Measurements from ENCODE around the gene TARM1.
A peak's percentile ranks its signal among the peaks of the same experiment; 100 is the strongest.
"Not testable (repeated sequence)": the region's sequence is repeated elsewhere in the genome, so short reads cannot be mapped to it uniquely, and the experiment has no call there.

The TARM1 gene

DNA sequence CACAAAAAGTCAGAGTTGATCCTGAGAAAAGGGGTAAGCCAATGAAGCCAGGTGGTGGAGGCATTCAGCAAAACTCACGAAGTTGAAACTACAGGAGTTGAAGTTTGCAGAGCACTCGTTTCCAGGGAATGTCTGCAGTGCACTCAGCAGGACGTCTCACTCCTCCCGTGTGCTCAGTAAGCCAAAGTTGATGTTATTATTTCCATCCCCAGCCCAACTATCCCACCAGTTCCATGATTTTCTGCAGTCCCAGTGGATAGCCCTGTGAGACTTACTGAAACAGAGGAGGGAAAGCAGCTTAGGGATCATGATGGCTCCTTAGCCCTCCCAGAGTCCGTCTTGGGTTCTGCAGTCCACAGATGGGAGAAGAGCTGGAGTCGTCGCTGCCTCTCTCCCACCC, at the start of gene TARM1:
Gene TARM1 (minus strand): TSS at position 334 of the 400 bp plus-strand sequence. CDS start 25 bp downstream, at position 309.
- no peak for DNase-seq

DNA sequence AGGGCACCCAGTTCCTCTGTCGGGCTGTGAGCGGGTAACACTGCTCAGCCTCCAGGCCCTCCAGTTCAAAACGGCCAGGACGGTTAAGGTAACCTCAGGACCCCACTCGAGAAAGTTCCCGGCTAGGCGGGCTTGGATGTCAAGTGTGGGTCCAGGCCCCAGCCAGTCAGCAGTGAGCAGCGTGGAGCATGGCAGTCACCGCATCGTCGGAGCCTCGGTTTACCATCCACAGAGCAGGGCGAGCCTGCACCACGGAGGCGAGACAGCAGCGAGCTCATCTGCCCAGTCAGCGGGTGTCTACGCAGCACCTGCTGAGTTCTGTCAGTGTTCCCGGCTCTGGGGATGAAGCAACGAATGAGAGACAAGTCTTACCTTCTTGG, 48.4 kb upstream of the TARM1 start:
- DNase-seq: no peak

DNA sequence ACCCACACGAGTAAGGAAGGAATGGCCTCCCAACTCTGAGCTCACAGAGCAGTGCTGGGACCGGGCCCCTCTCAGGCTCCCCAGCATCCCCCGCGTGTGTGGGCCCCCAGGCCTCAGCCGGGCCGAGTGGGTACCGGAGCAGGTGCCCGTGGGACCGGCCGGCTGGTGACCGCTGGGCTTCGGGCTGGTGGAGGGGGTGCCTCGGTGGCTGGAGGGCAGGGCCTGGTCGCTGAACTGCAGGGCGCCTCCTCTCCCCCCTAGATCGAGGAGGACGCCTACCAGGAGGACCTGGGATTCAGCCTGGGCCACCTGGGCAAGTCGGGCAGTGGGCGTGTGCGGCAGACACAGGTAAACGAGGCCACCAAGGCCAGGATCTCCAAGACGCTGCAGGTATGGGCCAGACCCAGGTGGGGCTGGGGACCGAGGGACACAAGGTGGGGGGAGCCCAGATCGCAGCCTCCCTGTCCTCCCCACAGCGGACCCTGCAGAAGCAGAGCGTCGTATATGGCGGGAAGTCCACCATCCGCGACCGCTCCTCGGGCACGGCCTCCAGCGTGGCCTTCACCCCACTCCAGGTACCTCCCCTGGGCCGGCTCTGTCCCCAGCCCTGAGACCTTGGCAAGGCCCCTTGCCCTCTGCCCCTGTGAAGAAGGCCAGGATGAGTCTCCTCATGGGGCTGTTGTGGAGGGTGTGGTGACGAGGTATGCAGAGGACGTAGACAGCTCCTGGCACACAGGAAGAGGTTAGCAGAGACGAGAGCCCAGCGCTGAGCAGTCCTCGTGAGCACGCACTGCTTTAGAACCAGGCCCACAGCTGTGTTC, 47.8 kb upstream of the TARM1 start:
- no peak for DNase-seq

DNA sequence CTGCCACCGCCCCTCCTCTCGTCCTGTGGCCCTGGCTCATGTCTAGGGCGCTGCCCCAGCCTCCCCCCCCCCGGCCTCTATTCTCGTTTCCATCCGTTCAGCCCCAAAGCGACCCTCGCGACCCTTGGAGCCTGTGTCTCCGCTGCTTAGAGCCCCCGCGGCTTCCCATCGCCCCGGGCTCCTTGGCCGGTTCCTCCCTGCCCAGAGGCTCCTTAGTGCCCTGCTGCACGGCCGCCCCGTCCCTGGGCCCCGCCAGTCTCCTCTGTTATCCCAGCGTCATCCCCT, 47.2 kb upstream of the TARM1 start:
- DNase-seq: no peak

DNA sequence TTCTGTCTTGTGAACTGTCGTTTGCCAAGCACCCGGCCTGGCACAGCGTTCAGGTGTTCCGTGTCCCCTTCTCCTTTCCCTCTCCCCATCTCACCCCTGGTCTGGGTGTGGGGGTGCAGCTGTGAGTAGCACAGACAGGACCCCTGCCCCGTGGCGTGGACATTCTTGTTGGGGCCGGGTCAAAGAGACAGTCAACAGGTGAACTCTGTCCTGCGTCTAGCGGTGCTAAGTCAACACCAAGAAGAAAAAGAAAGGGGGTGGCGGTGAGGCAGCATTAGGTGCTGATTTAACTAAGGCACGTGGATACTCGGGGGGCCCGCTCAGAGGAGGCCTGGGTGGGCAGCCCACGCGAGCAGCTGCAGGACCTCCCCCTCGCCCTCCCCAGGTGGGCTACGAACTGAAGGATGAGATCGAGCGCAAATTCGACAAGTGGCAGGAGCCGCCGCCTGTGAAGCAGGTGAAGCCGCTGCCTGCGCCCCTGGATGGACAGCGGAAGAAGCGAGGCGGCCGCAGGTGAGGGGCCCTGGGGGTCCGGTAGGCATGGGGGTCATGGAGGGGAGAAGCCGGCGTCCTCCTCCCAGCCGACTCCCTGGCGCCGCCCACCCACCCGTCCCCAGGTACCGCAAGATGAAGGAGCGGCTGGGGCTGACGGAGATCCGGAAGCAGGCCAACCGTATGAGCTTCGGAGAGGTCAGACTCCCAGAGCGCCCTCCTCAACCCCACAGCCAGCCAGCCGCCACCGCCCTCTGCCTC, 46.7 kb upstream of the TARM1 start:
- no peak for DNase-seq

DNA sequence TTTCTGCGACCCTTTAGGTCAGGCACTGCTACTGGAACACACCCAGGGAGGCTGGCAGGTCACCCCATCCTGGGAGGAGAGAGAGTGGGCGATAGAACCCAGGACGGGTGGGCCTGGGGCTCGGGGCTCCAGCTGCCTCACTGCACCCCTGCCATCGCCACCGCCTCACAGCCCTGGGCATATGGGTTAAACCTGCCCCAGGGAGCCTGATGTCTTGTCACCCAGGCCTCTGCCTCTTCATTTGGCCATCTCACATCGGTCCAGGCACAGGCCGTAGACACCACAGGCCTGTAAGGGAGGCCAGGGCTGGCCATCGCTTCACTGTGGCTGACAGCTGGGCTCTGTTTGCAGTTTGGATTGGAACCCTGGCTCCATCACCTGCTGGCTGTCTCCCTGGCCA, 44.5 kb upstream of the TARM1 start:
- no peak for DNase-seq

DNA sequence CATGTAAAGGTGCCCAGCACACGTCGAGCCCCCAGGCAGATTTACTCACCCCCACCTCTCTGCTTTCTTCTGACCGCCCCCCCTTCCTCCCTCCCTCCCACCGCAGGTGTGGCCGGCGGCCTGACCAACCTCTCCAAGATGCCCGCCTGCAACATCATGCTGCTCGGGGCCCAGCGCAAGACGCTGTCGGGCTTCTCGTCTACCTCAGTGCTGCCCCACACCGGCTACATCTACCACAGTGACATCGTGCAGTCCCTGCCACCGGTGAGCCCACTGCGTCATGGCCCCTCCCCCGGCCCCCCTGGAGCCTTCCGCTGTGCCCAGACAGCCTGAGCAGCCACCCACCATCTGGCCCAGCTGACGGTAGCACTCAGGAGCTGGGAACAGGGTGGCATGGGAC, 43.2 kb upstream of the TARM1 start:
- no peak for DNase-seq

DNA sequence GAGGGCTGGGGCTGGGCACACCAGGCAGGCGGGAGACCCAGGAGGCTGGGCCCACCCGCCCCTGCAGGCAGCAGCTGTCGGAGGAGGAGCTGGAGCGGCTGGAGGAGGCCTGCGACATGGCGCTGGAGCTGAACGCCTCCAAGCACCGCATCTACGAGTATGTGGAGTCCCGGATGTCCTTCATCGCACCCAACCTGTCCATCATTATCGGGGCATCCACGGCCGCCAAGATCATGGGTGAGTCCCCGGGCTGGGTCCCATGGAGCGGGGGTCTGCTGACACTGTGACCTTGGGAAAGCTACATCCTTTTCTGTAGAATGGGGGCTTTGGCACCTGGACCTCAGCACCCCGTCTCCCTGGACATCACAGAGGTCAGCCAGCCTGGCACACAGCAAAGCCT, 42.5 kb upstream of the TARM1 start:
- DNase-seq: no peak

DNA sequence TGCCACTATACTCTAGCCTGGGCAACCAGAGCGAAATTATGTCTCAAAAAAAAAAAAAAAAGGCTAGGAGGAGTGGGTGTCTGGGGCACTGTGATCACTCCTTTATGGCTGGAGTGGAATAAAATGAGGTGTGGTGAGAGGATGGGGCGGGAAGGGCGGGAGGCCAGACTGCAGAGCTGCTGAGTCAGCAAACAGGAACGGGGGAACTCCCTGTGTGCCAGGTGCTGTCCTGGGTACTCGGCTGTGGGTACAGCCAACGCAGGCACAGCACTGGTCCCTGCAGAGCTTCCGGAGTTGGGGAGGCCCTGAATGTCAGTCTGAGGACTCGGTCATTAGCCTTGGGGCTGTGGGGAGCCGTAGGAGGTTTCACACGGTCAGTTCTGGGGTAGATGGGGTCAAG, 40.1 kb upstream of the TARM1 start:
- no peak for DNase-seq

DNA sequence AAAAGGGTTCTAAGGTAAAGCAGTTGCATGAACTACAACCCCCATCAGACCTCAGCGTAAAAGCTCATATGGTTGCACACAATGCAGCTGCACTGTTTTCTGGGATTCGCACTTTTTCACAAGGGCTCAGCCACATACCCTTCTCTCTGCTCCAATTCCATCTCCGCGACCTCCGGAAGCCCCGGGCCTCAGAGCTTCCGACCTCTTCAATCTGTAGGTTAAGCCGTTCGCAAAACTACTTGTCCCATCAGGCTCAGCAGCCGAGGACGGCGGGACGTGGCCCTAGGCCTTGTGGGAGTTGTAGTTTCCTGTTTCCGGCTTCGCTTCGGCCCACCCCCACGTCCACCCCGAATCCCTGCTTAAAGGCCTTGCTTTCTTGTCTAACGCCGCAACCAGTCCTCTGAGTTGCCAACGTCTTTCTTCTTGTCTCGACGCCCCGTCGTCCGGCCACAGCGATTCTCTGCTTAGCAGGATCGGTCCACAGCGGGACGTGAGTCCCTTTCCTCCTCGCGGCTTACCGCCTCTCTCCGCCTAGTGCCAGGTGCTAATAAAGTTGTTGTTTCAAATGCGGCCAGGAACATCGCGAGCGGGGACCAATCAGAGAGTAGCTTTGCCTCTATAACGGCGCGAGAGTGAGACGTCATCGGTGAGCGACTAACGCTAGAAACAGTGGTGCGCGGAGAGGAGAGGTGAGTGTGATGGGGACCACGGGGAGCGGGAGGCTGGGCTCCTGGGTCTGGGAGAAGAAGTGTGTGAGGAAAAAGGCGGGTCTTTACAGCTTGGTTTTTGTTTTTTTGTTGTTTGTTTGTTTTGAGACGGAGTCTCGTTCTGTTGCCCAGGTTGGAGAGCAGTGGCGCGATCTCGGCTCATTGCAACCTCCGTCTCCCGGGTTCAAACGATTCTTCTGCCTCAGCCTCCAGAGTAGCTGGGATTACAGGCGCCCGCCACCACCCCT, 34.2 kb upstream of the TARM1 start, which contains the start of the genes PRPF31 and TFPT:
Gene PRPF31 (plus strand): TSS at position 646 of the 955 bp plus-strand sequence. CDS start 2,525 bp downstream, outside the sequence.
Gene TFPT (minus strand): TSS at position 549 of the 955 bp plus-strand sequence. CDS start 388 bp downstream, at position 161.
- DNase-seq: peak; percentile 97

DNA sequence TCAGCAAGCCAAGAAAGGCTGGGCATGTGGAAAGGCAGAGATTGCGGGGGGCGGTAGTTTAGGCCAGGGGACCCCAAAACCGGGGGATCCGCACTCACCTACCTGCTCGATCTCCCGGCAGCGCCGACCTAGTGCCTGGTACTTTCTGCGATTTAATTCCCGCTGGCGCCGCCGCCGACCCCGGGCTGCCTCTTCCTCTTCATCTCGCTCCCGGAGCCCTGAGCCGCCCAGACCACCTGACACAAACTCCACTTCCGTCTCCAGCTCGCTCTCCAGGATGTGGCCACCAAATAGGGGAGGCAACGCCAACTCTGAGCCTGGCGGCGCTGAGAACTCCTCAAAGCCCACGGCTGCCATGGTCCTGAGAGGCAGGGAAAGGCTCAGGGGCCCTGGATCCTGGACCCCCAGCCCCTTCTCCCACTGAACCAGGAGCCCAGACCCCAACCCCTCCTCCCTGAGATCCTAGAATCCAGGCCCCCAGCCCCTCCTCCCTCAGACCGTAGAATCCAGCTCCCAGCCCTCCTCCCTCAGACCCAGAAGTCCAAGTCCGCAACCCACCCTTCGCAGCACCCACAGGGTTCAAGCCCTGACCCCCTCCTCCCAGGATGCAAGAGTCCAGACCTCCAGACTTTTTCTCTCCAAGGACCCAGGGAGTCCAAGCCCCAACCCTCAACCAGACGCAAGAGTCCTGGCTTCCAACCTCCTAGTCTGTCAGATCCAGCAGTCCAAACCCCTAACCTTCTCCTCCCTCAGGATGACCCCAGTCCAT, 33.4 kb upstream of the TARM1 start:
- DNase-seq: no peak

DNA sequence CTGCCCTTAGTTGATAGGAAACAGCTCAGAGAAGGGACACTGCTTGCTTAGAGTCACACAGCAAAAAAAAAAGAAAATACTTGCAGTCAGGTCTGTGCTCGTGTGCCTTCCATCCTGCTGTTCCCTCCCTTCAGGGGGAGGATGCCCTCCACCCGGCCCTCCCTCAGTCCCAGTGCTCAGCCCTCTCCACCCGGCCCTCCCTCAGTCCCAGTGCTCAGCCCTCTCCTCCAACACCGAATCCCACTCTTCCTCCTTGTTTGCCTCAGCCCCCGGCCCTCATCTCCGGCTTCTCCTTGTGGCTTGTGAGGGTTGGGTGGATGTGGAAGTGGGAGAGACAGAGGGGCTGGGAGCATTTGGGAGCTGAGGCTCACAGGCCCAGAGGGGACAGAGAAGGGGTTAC, 28.5 kb upstream of the TARM1 start:
- no peak for DNase-seq

DNA sequence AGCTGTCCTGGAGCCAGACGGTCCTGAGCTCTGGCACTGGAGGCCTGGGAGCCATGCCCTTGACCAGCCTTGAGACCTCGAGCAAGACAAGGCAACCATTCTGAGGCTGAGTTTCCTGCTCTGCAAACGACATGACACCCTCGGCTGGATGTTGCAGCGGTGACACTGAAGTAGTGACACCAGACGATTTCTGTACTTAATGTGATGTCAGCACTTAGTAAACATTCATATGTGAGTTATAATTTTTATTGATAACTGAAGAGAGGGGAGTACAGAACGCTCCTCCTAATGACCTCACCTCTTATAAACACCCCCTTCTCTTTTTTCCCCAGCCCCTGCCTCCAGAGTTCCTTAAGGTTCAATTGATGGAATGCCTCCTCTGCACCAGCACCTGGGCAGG, 27.3 kb upstream of the TARM1 start:
- DNase-seq: no peak

DNA sequence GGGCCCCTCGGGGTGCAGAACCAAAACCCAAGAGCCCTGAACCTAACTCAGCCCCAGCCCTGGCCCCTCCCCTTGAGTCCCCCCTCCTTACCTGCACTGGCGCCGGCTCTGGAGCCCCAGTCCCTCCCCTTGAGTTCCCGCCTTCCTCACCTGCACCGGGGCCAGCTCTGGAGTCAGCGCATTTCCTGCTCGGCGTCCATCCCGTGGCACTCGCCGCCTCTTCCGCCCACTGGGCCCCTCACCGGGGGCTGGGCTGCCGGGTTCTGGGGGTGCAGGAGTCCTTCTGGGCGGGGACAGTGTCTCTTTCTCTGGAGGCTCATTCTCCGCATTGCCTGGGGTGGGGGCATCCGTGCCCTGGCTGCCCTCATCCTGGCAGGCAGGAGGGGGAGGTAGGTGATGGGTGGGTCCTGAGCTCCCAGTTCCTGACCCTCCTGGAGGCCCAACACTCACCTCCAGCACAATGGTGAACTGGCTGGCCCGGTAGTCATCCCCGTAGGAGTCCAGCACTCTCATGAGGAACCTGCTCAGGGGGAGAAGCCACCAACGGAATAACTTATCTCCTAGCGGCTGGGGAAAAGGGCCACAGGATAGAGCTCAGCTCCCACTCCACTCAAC, 26.8 kb upstream of the TARM1 start:
- peak; percentile 14 for DNase-seq

DNA sequence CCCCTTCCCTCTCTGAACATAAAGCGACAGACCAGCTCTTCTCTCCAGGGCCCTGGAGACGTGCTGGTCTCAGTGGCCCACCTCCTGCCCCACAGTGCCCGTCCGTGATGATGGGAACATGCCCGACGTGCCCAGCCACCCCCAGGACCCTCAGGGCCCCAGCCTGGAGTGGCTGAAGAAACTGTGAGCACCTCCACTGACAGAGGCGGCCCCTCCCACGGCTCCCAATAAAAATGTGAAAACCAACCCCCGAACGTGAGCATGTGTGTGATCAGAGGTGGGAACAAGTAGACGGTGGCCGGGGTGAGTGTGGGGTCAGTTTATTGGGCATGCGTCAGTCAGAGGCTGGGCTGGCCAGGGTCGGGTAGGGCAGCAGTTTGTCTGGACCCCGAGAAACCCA, 25.6 kb upstream of the TARM1 start:
- peak; percentile 13 for DNase-seq

DNA sequence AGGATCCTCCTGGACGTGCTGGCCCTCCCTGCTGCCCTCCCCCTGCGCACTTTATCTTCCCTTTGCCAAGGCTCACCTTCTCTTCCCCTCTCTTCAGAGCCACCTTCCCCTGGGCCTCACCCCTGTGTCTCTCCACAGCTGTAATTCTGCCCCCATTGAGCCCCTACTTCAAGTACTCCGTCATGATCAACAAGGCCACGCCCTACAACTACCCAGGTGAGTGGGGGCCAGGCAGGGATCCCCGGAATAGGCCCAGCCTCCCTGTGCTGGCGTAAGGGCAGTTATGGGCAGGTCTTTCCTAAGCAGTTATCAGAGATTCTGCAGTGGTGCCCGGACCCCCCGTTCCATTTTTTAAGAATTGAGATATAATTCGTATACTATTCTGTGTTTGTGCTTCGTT, 24.6 kb upstream of the TARM1 start:
- DNase-seq: peak; percentile 19

DNA sequence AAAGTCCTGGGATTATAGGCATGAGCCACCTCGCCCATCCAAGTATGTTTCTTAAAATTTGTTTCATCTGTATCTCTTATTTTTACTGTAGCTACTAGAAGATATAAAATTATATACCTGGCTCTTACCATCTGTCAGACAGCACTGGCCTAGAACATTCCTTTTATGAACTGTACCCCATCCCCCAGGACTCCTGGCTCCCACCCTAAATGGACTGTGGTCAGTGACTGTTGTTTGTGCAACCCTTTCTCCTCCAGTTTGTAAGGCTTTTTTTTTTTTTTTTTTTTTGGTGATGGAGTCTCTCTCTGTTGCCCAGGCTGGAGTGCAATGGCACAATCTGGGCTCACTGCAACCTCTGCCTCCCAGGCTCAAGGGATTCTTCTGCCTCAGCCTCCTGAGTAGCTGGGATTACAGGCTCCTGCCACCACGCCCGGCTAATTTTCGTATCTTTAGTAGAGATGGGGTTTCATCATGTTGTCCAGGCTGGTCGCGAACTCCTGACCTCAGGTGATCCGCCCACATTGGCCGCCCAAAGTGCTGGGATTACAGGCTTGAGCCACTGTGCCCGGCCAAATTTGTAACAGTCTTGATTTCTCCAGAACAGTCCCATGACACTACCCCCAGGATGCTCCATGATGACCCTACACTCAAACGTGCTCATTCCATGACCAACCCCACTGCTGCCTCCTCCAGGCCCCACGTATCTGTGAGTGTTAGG, 24.0 kb upstream of the TARM1 start:
- peak; percentile 9 for DNase-seq

DNA sequence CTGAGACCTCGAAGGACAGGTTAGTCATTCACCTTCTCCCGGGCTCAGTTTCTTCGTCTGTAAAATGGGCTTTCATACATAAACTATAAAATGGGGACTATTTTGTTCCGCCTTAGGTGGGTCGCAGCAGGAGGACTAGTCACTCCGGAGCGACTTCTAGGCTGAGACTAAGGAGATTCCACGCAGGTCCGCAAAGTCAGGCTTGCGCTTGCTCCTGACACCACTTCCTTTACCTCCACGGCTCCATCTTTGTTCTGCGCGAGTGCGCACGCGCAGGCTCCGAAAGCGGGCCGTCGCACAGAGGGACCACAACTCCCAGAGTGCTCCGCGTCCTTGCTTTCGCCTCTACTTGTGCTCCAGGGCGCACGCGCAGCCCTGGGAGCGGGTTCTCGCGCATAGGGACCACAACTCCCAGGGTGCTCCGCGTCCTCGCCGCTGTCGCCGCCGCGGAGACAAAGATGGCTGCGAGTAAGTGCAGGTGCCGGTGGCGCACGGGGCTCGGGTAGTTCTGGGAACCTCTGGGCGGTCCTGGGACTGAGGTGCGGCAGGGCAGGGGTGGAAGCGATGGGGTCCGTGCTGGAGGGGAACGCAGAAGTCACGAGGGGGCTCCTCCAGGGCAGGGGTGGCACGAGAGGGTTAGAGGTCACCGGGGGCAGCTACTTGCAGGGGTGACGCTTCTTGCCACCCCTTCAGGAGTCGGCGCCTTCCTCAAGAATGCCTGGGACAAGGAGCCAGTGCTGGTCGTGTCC, 21.4 kb upstream of the TARM1 start, which contains the start of gene NDUFA3:
Gene NDUFA3 (plus strand): TSS at position 435 of the 749 bp plus-strand sequence. CDS start 24 bp downstream, at position 459.
- peak; percentile 98 for DNase-seq

DNA sequence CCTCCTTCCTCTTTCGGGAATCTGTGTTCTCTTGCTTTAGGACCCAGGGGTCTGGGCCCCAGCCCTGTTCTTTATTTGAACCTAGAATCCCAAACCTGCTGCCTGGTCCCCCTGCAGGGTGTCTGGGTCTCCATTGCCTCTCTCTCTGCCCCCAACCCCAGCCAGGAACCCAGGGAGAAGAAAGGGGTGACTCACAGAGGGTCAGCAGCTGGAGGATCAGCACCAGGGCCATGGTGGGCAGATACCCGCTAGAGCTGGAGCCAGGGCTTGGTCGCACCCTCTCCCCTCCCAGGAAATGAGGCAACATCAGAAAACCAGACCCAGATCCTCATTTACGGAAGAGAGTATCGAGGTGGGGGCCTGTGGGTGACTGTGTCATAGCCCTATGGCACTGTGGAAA, 19.4 kb upstream of the TARM1 start, which contains the start of gene OSCAR:
Gene OSCAR (minus strand): TSS at position 243 of the 400 bp plus-strand sequence. CDS start 11 bp downstream, at position 232.
- no peak for DNase-seq

DNA sequence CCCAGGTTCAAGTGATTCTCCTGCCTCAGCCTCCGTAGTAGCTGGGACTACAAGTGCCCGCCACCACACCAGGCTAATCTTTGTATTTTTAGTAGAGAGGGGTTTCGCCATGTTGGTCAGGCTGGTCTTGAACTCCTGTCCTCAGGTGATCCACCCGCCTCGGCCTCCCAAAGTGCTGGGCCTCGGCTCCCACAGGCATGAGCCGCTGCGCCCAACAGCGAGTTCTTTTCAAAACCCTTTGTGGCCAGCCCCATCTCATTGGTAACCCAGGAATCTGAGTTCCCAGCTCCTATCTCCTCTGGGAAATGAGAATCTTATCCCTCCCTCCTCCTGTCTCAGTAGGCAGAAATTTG, 18.7 kb upstream of the TARM1 start:
- not testable (repeated sequence) for DNase-seq

Measured in right hindlimb (tissue), 1 donor.